GM08714 (cell line): ENCODE results near the gene EBF4.
"Not testable (repeated sequence)": the region's sequence is repeated elsewhere in the genome, so short reads cannot be mapped to it uniquely, and the experiment has no call there.

Experiments
- H3K4me3 ChIP-seq: fragments of 200-500 bp; sonication (Bioruptor generic); 2 replicates; pipeline ENCODE4 v1.5.1; 2014; ENCODE audit warnings: mild to moderate bottlenecking, low read length, inconsistent platforms
- ZNF274 ChIP-seq: IDR thresholded peaks from 2 replicates; pipeline ENCODE4 v1.6.1; 2012; ENCODE audit warnings: mild to moderate bottlenecking, low read depth, low read length

The EBF4 gene

DNA sequence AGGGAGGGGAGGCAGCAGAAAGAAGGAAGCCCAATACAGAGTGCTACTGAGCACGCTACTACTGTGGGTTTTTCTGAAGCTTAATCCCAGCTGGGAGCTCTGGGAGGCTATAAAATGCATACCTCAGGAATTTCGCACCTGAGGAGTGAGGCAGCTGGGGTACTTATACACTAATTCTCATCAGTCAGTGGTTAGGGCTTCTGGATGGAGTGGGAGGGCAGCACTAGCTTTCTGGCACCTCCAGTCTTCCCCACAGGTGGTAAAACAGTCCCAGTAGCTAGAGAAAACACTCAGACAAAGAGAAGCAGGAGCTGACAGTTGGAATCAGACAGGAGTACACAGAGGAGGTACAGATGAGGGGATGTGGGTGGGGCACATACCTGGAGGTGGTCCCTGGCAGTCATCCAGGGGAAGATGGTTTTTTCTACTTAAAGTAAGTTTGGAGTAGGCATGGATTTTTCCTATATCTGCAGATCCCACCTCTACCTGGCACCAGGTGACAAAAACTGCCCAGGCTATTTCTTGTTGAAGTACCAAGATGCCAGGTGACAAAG is 70.1 kb downstream of the EBF4 start:
- H3K4me3 ChIP-seq: no peak overlapping the region
- TF ChIP-seq ZNF274: no peak

DNA sequence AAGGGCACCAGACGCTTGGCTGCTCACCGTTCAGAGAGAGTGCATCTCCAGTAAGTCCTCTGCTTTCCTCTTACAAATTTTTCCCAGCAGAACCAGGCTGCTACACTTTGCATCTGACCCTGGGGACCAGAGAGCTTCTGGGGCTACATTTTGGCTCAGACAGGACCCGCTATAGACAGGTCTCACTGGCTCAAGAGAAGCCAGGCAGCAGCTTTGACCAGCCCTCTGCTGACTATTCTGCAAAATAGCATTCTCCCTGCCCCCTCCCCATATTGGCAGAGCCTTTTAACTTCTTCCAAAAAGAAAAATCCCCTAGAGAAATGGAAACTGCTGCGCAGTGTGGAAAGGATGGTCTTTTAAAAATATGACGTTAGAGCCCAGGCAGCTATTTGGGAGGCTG is 70.6 kb downstream of the EBF4 start:
- H3K4me3 ChIP-seq: no peak overlapping the region
- TF ChIP-seq ZNF274: no peak

GRCh38 chr20:2767768-2768631 is 75.4 kb downstream of the EBF4 start:
- TF ChIP-seq ZNF274: no peak
- H3K4me3 ChIP-seq: no peak overlapping the region

- H3K4me3 ChIP-seq: no peak overlapping the region
- TF ChIP-seq ZNF274: no peak
Observed at GRCh38 chr20:2768632-2769015, 76.0 kb downstream of the EBF4 start.

DNA sequence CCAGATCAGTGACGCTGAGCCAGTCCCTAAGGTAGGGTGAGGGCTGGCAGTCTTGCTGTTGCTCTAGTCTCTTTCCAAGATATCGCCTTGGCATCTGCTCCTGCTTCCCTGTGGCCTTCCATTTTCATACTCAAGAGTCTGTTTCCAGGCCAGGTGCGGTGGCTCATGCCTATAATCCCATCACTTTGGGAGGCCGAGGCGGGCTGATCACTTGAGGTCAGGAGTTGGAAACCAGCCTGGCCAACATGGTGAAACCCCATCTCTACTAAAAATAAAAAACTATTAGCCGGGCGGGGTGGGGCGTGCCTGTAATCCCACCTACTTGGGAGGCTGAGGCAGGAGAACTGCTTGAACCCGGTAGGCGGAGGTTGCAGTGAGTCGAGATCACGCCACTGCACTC is 77.5 kb downstream of the EBF4 start:
- H3K4me3 ChIP-seq: not testable (repeated sequence)

GRCh38 chr20:2771631-2772080 is 79.1 kb downstream of the EBF4 start:
- H3K4me3 ChIP-seq: no peak overlapping the region

DNA sequence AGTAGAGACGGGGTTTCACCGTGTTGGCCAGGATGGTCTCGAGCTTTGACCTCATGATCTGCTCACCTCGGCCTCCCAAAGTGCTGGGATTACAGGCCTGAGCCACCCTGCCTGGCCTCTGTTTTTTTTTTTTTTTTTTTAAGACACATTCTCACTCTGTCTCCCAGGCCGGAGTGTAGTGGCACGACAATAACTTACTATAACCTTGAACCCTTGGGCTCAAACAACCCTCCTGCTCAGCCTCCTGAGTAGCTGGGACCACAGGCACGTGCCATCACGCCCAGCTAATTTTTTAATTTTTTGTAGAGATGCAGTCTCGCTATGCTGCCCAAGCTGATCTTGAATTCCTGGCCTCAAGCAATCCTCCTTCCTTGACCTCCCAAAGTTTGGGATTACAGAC is 81.2 kb downstream of the EBF4 start:
- TF ChIP-seq ZNF274: no peak
- no peak overlapping the region for H3K4me3 ChIP-seq

More at GRCh38 chr20:2771631-2772080, 79.1 kb downstream of the EBF4 start:
- TF ChIP-seq ZNF274: no peak

- TF ChIP-seq ZNF274: no peak
Observed at GRCh38 chr20:2775139-2775538, 82.6 kb downstream of the EBF4 start.

GRCh38 chr20:2778602-2779321 is 86.2 kb downstream of the EBF4 start:
- H3K4me3 ChIP-seq: no peak overlapping the region
- no peak for TF ChIP-seq ZNF274

More at GRCh38 chr20:2775139-2775538, 82.6 kb downstream of the EBF4 start:
- H3K4me3 ChIP-seq: no peak overlapping the region

GRCh38 chr20:2780948-2781347 is 88.4 kb downstream of the EBF4 start:
- H3K4me3 ChIP-seq: no peak overlapping the region
- TF ChIP-seq ZNF274: no peak

DNA sequence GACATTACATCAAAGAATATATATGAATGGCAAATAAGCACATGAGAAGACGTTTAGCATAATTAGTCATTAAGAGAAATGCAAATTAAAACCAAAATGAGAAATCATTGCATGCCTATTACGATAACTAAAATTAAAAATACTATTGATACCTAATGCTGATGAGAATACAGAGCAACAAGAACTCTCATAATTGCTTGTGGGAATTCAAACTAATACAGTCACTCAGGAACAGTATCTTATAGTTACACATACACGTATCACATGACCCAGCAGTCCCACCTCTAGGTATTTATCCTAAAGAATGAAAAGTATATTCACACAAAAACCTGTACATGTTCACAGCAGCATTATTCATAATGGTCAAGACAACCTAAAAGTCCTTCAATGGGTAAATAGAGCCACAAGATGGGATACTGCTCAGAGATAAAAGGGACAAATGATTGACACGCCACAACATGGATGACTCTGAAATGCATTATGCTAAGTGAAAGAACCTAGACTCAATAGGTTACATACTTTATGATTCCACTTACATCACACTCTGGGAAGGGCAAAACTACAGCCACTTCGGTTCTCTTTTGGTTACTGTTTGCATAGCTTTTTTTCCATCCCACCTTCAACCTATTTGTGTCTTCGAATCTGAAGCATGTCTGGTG is 91.5 kb downstream of the EBF4 start:
- H3K4me3 ChIP-seq: no peak overlapping the region
- no peak for TF ChIP-seq ZNF274

GRCh38 chr20:2793471-2793870 is 100.9 kb downstream of the EBF4 start:
- TF ChIP-seq ZNF274: no peak
- H3K4me3 ChIP-seq: no peak overlapping the region

DNA sequence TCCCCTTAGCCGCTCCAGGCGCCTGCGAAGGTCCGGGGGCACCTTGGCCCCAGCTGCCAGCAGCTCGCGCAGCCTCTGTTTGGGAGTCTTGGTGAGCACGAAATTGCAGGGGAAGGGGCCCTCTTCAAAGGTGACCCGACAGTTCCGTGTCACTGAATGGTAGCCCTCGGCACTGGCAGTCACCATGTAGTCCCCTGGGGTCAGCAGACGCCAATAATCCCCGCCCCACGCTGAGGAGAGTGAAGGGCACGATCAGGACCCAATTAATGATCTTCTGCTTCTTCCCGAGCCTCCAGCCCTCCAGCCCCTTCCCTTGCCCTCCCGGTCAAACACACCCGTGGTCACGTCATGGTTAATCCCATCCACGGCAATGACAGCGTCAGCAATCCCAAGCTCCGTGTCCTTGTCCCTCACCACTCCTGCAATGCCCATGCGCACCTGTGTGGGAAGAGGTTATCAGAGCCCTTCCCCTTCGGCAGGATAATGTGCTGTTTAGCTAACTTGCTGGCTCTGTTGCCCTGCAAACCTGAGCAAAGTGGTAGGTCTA is 101.7 kb downstream of the EBF4 start:
- TF ChIP-seq ZNF274: no peak
- H3K4me3 ChIP-seq: no peak overlapping the region

- no peak for TF ChIP-seq ZNF274
Observed at GRCh38 chr20:2794866-2795447, 102.4 kb downstream of the EBF4 start.

More at GRCh38 chr20:2794866-2795447, 102.4 kb downstream of the EBF4 start:
- H3K4me3 ChIP-seq: no peak overlapping the region
